Panc1 (cell line): ENCODE measurements around the gene HAGHL. TPM values are rescaled to one million over a fixed set of nuclear protein-coding genes. Genes with fewer than 3 reads are reported as not detected.

ENCODE experiments used
- ATAC-seq: fragments of 200-7000 bp; cut with Tn5 transposase; 2 replicates; pipeline ENCODE4 v1.9.1; 2020; ENCODE audit warnings: mild to moderate bottlenecking, moderate library complexity
- BruUV-seq: library from RNA; stranded (reverse); fragments of 400-500 nt; replicated peaks from 2 replicates; lab custom pipeline; 2021; lab: Mats Ljungman, UMichigan
- CTCF ChIA-PET: fragments of 300-600 bp; sonication (Branson Sonifier 250); formaldehyde crosslinking; loops from one replicate; lab custom pipeline; 2022; ENCODE audit warnings: antibody characterized with exemption; lab: Charles Lee
- POLR2A ChIA-PET: fragments of 300-600 bp; sonication (Branson Sonifier 250); formaldehyde crosslinking; loops from one replicate; lab custom pipeline; 2022; ENCODE audit warnings: antibody characterized with exemption; lab: Charles Lee
- DNase-seq: peaks from one replicate; pipeline ENCODE4 v3.0.0-alpha.2; 2010; ENCODE audit warnings: low read depth, low spot score
- H3K27ac ChIP-seq: 2 replicates; pipeline ENCODE4 v1.5.1; 2011; ENCODE audit warnings: mild to moderate bottlenecking, low read length, inconsistent platforms
- H3K27me3 ChIP-seq: fragments of 200-500 bp; sonication (Bioruptor generic); 2 replicates; pipeline ENCODE4 v1.6.0; 2014; ENCODE audit warnings: low read length, inconsistent platforms; ENCODE audit not compliant: control insufficient read depth, insufficient read depth
- H3K36me3 ChIP-seq: fragments of 200-500 bp; sonication (Bioruptor generic); 2 replicates; pipeline ENCODE4 v1.5.1; 2014; ENCODE audit warnings: inconsistent platforms, mild to moderate bottlenecking, low read length, moderate library complexity; ENCODE audit not compliant: control insufficient read depth, insufficient read depth
- H3K4me1 ChIP-seq: 2 replicates; pipeline ENCODE4 v1.5.1; 2011; ENCODE audit warnings: inconsistent platforms, mild to moderate bottlenecking, low read length, moderate library complexity; ENCODE audit not compliant: control insufficient read depth, insufficient read depth
- H3K4me3 ChIP-seq, 2 experiments: 2 replicates each; pipeline ENCODE4 v1.5.1; 2011 to 2012; ENCODE audit warnings: low read depth in 2 of 2, low read length in 2 of 2, mild to moderate bottlenecking in 2 of 2, inconsistent platforms in 1 of 2, moderate library complexity in 1 of 2
- H3K9me3 ChIP-seq: fragments of 200-500 bp; sonication (Bioruptor generic); 2 replicates; pipeline ENCODE4 v1.5.1; 2014; ENCODE audit warnings: low read depth, mild to moderate bottlenecking, inconsistent platforms, low read length, moderate library complexity; ENCODE audit not compliant: control insufficient read depth, insufficient read depth
- CTCF ChIP-seq: fragments of 450-650 bp; IDR thresholded peaks from 2 replicates; pipeline ENCODE4 v1.5.1; 2017; ENCODE audit warnings: mild to moderate bottlenecking
- POLR2AphosphoS5 ChIP-seq: IDR thresholded peaks from 2 replicates; pipeline ENCODE4 v1.6.1; 2012; ENCODE audit warnings: mild to moderate bottlenecking, low read depth, low read length, moderate library complexity
- SIN3A ChIP-seq: IDR thresholded peaks from 2 replicates; pipeline ENCODE4 v1.6.1; 2012; ENCODE audit warnings: low read depth, mild to moderate bottlenecking, low read length, moderate library complexity, borderline replicate concordance; ENCODE audit not compliant: insufficient read depth
- TCF7L2 ChIP-seq: IDR thresholded peaks from 2 replicates; pipeline ENCODE4 v1.6.1; 2011; ENCODE audit warnings: mild to moderate bottlenecking, low read depth, low read length, inconsistent platforms
- in situ Hi-C: cut with HindIII; loops from 2 replicates; pipeline ENCODE4 v1.10.0; 2016; ENCODE audit warnings: low sequenced_read_pairs, low pct_unique_long_range_greater_than_20kb
- intact Hi-C: fragments of 100-400 bp; cut with micrococcal nuclease; formaldehyde crosslinking; loops from one replicate; pipeline ENCODE4 v1.10.0; 2022; ENCODE audit not compliant: unreplicated experiment
- total RNA-seq: library from RNA; stranded (reverse); gene quantifications from one replicate; pipeline ENCODE4 v1.2.1, GENCODE V29; 2021; ENCODE audit not compliant: unreplicated experiment
- TF ChIP-seq, protein P1 (sequence below), 2 experiments: IDR thresholded peaks; 2 replicates each; pipeline ENCODE4 v1.6.1; 2011 to 2012; ENCODE audit warnings: low read depth in 2 of 2, control low read depth in 1 of 2, low read length in 1 of 2, mild to moderate bottlenecking in 1 of 2, moderate library complexity in 1 of 2; ENCODE audit not compliant: insufficient read depth in 1 of 2

Gene HAGHL
- total RNA-seq, 1 experiment from 2014 or later = 41.1 TPM

DNA sequence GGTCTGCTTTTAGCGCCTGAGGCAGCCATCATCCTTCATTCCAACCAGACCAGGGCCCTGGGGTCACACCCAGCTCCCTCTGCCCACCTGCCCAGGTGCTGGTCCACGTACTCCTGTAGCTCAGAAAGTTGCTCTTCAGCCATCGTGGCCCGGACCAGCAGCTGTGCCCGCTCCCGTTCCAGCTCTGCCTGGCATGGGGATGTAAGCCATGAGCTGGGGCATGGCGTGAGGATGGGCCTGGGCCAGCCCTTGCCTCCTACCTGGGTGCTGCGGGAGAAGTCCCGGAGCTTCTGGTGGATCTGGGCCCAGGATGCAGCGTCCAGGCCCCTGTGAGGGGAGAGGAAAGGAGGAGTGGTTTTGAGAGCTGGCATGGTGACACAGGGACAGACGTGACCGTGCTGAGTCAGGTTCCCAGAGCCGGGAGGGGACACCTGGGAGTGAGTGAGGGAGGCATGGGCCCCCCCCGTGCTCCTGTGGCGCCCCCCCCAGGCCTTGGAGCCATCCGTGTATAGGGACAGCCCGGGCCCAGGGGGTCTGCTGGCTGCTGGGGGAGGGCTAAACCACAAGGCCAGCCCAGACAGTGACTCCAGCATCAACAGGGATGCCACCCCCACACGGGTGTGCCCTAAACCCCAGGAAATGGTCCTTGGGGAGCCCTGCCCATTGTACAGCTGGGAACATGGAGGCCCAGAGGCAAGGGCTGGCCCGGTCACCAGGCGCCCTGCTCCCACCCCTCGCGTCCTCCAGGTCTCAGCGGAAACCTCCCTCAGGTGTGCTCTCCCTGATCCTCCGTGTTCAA, 3.9 kb upstream of the HAGHL start:
- no peak overlapping the region for H3K27ac ChIP-seq
- ATAC-seq (no peak), DNase-seq (no peak)
- CTCF ChIA-PET = interaction anchor here (0.5 to 2.1 kb wide), 2 partner anchors 10 to 1695 kb away, joined by 3 to 7 read pairs; no protein-coding TSS in a partner anchor
- H3K27me3 ChIP-seq = no peaks in the 10 kb centered on the region
- TF ChIP-seq SIN3A = no peak
- TF ChIP-seq, protein P1, sequence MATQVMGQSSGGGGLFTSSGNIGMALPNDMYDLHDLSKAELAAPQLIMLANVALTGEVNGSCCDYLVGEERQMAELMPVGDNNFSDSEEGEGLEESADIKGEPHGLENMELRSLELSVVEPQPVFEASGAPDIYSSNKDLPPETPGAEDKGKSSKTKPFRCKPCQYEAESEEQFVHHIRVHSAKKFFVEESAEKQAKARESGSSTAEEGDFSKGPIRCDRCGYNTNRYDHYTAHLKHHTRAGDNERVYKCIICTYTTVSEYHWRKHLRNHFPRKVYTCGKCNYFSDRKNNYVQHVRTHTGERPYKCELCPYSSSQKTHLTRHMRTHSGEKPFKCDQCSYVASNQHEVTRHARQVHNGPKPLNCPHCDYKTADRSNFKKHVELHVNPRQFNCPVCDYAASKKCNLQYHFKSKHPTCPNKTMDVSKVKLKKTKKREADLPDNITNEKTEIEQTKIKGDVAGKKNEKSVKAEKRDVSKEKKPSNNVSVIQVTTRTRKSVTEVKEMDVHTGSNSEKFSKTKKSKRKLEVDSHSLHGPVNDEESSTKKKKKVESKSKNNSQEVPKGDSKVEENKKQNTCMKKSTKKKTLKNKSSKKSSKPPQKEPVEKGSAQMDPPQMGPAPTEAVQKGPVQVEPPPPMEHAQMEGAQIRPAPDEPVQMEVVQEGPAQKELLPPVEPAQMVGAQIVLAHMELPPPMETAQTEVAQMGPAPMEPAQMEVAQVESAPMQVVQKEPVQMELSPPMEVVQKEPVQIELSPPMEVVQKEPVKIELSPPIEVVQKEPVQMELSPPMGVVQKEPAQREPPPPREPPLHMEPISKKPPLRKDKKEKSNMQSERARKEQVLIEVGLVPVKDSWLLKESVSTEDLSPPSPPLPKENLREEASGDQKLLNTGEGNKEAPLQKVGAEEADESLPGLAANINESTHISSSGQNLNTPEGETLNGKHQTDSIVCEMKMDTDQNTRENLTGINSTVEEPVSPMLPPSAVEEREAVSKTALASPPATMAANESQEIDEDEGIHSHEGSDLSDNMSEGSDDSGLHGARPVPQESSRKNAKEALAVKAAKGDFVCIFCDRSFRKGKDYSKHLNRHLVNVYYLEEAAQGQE (IDR thresholded peaks at IDR 0.05; ENCODE audit: insufficient read depth in 1 of 2, low read depth in 2 of 2, low read length in 1 of 2) = no peak
- TF ChIP-seq TCF7L2 = no peak
- no peak for TF ChIP-seq CTCF
- no peak for TF ChIP-seq POLR2AphosphoS5
- H3K4me1 ChIP-seq = peaks cover 32% of the 10 kb centered on the region
- no peaks in the 10 kb centered on the region for H3K9me3 ChIP-seq
- POLR2A ChIA-PET = interaction anchor here (1.1 kb wide), 1 partner anchor 8 kb away, joined by 5 read pairs; the partner anchor contains the start of gene METRN
- in situ Hi-C loops (no loop called here), intact Hi-C loops (no loop called here)
- H3K36me3 ChIP-seq = no peaks in the 10 kb centered on the region; the same call in 1 of the 2 replicates
- no peak overlapping the region for H3K4me3 ChIP-seq
- BruUV-seq = no TSS peak

- CTCF ChIA-PET = interaction anchor here (0.5 to 2.1 kb wide), 2 partner anchors 11 to 12 kb away, joined by 6 to 7 read pairs; no protein-coding TSS in a partner anchor
- POLR2A ChIA-PET = interaction anchor here (0.8 to 1.1 kb wide), 2 partner anchors 9 to 10 kb away, joined by 3 to 5 read pairs; partner anchors contain the start of gene METRN
- no peaks in the 10 kb centered on the region for H3K9me3 ChIP-seq
- peaks cover 25% of the 10 kb centered on the region for H3K4me1 ChIP-seq
- no peaks in the 10 kb centered on the region for H3K27me3 ChIP-seq
- no peak overlapping the region for H3K4me3 ChIP-seq
- DNase-seq (no peak), ATAC-seq (no peak)
- BruUV-seq = no TSS peak
- intact Hi-C loops (no loop called here), in situ Hi-C loops (no loop called here)
- no peak overlapping the region for H3K27ac ChIP-seq
- no peak for TF ChIP-seq CTCF
- TF ChIP-seq TCF7L2 = no peak
- TF ChIP-seq POLR2AphosphoS5 = no peak
- H3K36me3 ChIP-seq = no peaks in the 10 kb centered on the region; the same call in 1 of the 2 replicates
Measured at GRCh38 chr16:723695-724094, 3.2 kb upstream of the HAGHL start.
